ENCODE results near the gene SYCN.

The SYCN gene

GRCh38 chr19:39236527-39236926, 32.5 kb upstream of the SYCN start:
- H3K4me1 ChIP-seq (ENCODE audit: low read depth, poor library complexity, severe bottlenecking) = peaks cover 9% of the 10 kb centered on the region
- no peak for TF ChIP-seq CTCF (conservative IDR thresholded peaks at IDR 0.05; ENCODE audit: low read depth, low read length)
- H2AFZ ChIP-seq (ENCODE audit: low read depth) = no peak overlapping the region
- no peaks in the 10 kb centered on the region for H4K20me1 ChIP-seq (ENCODE audit: insufficient read depth)
- no peaks in the 10 kb centered on the region for H3K79me2 ChIP-seq (ENCODE audit: insufficient read depth, low read depth)
- H3K36me3 ChIP-seq (ENCODE audit: insufficient read depth) = no peaks in the 10 kb centered on the region
- H3K27ac ChIP-seq = no peak overlapping the region
- H3K4me2 ChIP-seq = no peak overlapping the region
- H3K9ac ChIP-seq = no peak overlapping the region
- no peaks in the 10 kb centered on the region for H3K27me3 ChIP-seq (ENCODE audit: insufficient read depth, low read depth)
- no peak overlapping the region for H3K4me3 ChIP-seq (IDR thresholded peaks at IDR 0.05; ENCODE audit: insufficient read depth, low read depth, low read length)

DNA sequence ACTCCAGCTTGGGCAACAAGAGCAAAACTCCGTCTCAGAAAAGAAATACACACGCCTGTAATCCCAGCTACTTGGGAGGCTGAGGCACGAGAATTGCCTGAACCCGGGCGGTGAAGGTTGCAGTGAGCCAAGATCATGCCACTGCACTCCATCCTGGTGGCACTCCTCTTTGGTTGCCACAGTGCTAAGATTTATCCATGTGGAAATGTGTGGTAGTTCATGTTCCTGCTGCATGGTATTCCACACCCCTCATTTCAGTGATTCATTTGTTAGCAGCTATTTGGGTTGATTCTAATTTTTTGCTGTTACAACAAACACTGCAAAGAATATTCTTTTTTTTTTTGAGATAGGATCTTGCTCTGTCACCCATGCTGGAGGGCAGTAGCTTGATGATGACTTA, 28.6 kb upstream of the SYCN start:
- no peak overlapping the region for H3K27ac ChIP-seq
- no peaks in the 10 kb centered on the region for H3K36me3 ChIP-seq (ENCODE audit: insufficient read depth)
- H3K4me2 ChIP-seq = no peak overlapping the region
- no peaks in the 10 kb centered on the region for H4K20me1 ChIP-seq (ENCODE audit: insufficient read depth)
- no peaks in the 10 kb centered on the region for H3K79me2 ChIP-seq (ENCODE audit: insufficient read depth, low read depth)
- H3K27me3 ChIP-seq (ENCODE audit: insufficient read depth, low read depth) = no peaks in the 10 kb centered on the region
- H3K4me3 ChIP-seq (IDR thresholded peaks at IDR 0.05; ENCODE audit: insufficient read depth, low read depth, low read length) = no peak overlapping the region
- TF ChIP-seq CTCF (conservative IDR thresholded peaks at IDR 0.05; ENCODE audit: low read depth, low read length) = no peak
- H3K9ac ChIP-seq = no peak overlapping the region
- H3K4me1 ChIP-seq (ENCODE audit: low read depth, poor library complexity, severe bottlenecking) = peaks cover 3% of the 10 kb centered on the region
- no peak overlapping the region for H2AFZ ChIP-seq (ENCODE audit: low read depth)

DNA sequence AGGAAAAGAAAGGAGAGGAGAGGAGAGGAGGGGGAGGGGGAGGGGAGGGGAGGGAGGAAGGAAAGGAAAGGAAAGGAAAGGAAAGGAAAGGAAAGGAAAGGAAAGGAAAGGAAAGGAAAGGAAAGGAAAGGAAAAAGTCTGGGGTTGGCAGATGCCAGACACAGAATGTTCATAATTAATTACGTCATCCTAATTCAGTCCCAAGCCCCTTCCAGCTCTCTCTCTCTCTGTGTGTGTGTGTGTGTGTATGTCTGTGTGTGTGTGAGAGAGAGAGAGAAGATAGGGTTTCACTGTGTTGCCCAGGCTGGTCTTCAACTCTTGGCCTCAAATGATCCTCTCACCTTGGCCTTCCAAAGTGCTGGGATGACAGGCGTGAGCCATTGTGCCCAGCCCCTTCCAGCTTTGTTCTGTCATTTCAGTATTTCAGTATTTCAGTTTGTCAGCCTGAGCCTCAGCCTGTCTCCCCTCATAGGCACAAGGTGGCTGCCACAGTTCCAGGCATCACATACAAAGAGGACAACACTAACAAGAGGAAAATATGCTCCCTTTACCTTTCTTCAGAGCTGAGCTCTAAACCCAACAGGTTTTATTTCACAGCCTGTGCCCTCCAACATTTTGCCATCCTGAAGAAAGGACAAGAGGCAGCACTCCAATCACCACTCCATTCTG, 26.2 kb upstream of the SYCN start:
- H3K27ac ChIP-seq = no peak overlapping the region
- no peak overlapping the region for H2AFZ ChIP-seq (ENCODE audit: low read depth)
- no peak overlapping the region for H3K4me3 ChIP-seq (IDR thresholded peaks at IDR 0.05; ENCODE audit: insufficient read depth, low read depth, low read length)
- no peaks in the 10 kb centered on the region for H3K4me1 ChIP-seq (ENCODE audit: low read depth, poor library complexity, severe bottlenecking)
- no peaks in the 10 kb centered on the region for H3K36me3 ChIP-seq (ENCODE audit: insufficient read depth)
- no peak overlapping the region for H3K9ac ChIP-seq
- H4K20me1 ChIP-seq (ENCODE audit: insufficient read depth) = no peaks in the 10 kb centered on the region
- H3K27me3 ChIP-seq (ENCODE audit: insufficient read depth, low read depth) = peaks cover 3% of the 10 kb centered on the region; the same call in 1 of the 2 replicates
- H3K4me2 ChIP-seq = no peak overlapping the region
- TF ChIP-seq CTCF (conservative IDR thresholded peaks at IDR 0.05; ENCODE audit: low read depth, low read length) = no peak
- H3K79me2 ChIP-seq (ENCODE audit: insufficient read depth, low read depth) = no peaks in the 10 kb centered on the region

DNA sequence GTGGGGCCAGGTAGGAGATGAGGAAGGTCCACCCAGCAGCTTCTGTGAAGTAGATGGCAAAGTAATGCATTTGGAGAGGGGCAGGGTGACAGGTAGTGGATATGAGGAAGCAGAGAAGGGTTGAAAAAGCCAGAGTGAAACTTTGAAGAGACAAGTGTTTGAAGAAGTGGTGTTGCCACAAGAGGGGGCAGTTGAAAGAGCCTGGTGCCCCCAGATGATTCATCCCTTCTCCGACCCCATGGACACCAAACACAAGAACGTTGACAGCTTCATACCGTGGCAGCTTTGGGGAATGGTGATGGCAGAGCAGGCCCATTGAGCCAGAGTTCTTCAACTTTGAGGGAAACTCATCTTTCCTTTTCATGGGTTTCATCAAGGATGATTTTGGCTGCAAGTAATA, 20.8 kb upstream of the SYCN start:
- Histone ChIP-seq H3K36me3 (ENCODE audit: insufficient read depth) (no peaks in the 10 kb centered on the region), H3K9ac (no peak overlapping the region), H3K27me3 (ENCODE audit: insufficient read depth, low read depth) (peaks cover 11% of the 10 kb centered on the region; the same call in 1 of the 2 replicates), H2AFZ (ENCODE audit: low read depth) (no peak overlapping the region), H3K4me1 (ENCODE audit: low read depth, poor library complexity, severe bottlenecking) (no peaks in the 10 kb centered on the region), H4K20me1 (ENCODE audit: insufficient read depth) (no peaks in the 10 kb centered on the region), H3K4me3 (IDR thresholded peaks at IDR 0.05; ENCODE audit: insufficient read depth, low read depth, low read length) (no peak overlapping the region), H3K27ac (no peak overlapping the region), H3K79me2 (ENCODE audit: insufficient read depth, low read depth) (no peaks in the 10 kb centered on the region), H3K4me2 (no peak overlapping the region)
- no peak for TF ChIP-seq CTCF (conservative IDR thresholded peaks at IDR 0.05; ENCODE audit: low read depth, low read length)

Measured in KMS-11 (cell line).